HepG2 (cell line): ENCODE measurements around the gene AK2. TPM values are rescaled to one million over a fixed set of nuclear protein-coding genes. Genes with fewer than 3 reads are reported as not detected.

Source experiments
- ATF6 ChIP-seq: sonication (generic); formaldehyde crosslinking; conservative IDR thresholded peaks from 2 replicates; pipeline ENCODE4 v1.4.0; 2020; ENCODE audit warnings: missing genetic modification reagents
- CEBPZ ChIP-seq: IDR thresholded peaks from 2 replicates; pipeline ENCODE4 v1.6.1; 2012; ENCODE audit warnings: low read length, improper control_type of control experiment
- CHD2 ChIP-seq: IDR thresholded peaks from 2 replicates; pipeline ENCODE4 v1.6.1; 2011; ENCODE audit warnings: low read depth, low read length, improper control_type of control experiment
- CREM ChIP-seq, 2 experiments: sonication (generic) in 1 of 2; formaldehyde crosslinking in 1 of 2; IDR thresholded peaks; 2 replicates each; pipeline versions ENCODE4 v1.4.0 to v1.6.1; 2016 to 2020; ENCODE audit warnings: antibody characterized with exemption in 1 of 2, mild to moderate bottlenecking in 1 of 2, missing genetic modification reagents in 1 of 2
- KLF16 ChIP-seq, 2 experiments: sonication (generic) in 1 of 2; formaldehyde crosslinking in 1 of 2; IDR thresholded peaks; 2 replicates each; pipeline versions ENCODE4 v1.6.1 to v1.8.0; 2016 to 2023; ENCODE audit warnings: missing genetic modification reagents in 2 of 2, missing compliant biosample characterization in 1 of 2
- NPAS2 ChIP-seq: sonication (generic); formaldehyde crosslinking; IDR thresholded peaks from 2 replicates; pipeline ENCODE4 v1.8.0; 2022; ENCODE audit warnings: mild to moderate bottlenecking, missing genetic modification reagents, borderline replicate concordance
- NR2F2 ChIP-seq: IDR thresholded peaks from 2 replicates; pipeline ENCODE4 v1.6.1; 2012; ENCODE audit warnings: low read depth, inconsistent platforms, borderline replicate concordance
- PAX8 ChIP-seq: sonication (generic); formaldehyde crosslinking; IDR thresholded peaks from 2 replicates; pipeline ENCODE4 v1.8.0; 2022; ENCODE audit warnings: mild to moderate bottlenecking, missing genetic modification reagents, borderline replicate concordance
- RBAK ChIP-seq: sonication (generic); formaldehyde crosslinking; IDR thresholded peaks from 2 replicates; pipeline ENCODE4 v1.5.1; 2020; ENCODE audit warnings: mild to moderate bottlenecking, missing genetic modification reagents
- RCOR2 ChIP-seq: IDR thresholded peaks from 2 replicates; pipeline ENCODE4 v1.6.1; 2016; ENCODE audit warnings: missing biosample characterization, missing genetic modification reagents
- SKIL ChIP-seq: sonication (generic); formaldehyde crosslinking; IDR thresholded peaks from 2 replicates; pipeline ENCODE4 v1.8.0; 2022; ENCODE audit warnings: missing genetic modification reagents, mild to moderate bottlenecking, moderate library complexity, borderline replicate concordance
- SRSF9 ChIP-seq: fragments of 200-400 bp; formaldehyde crosslinking; IDR thresholded peaks from 2 replicates; pipeline ENCODE4 v1.6.1; 2018; ENCODE audit warnings: borderline replicate concordance, mild to moderate bottlenecking, low read depth, low read length; ENCODE audit not compliant: insufficient read depth, poor library complexity, severe bottlenecking
- TAF15 ChIP-seq: fragments of 200-400 bp; formaldehyde crosslinking; IDR thresholded peaks from one replicate; pipeline ENCODE4 v1.6.1; 2018; ENCODE audit warnings: mild to moderate bottlenecking, low read depth, low read length; ENCODE audit not compliant: poor library complexity, severe bottlenecking
- ZBTB7A ChIP-seq: sonication (generic); formaldehyde crosslinking; IDR thresholded peaks from 2 replicates; pipeline ENCODE4 v1.8.0; 2022; ENCODE audit warnings: mild to moderate bottlenecking, missing genetic modification reagents
- ZFP36L1 ChIP-seq: sonication (generic); formaldehyde crosslinking; IDR thresholded peaks from 2 replicates; pipeline ENCODE4 v1.8.0; 2022; ENCODE audit warnings: mild to moderate bottlenecking, missing genetic modification reagents, moderate library complexity
- ZKSCAN1 ChIP-seq: fragments of 150-350 bp; IDR thresholded peaks from 2 replicates; pipeline ENCODE4 v1.6.1; 2014; ENCODE audit warnings: low read length
- ZNF234 ChIP-seq: sonication (generic); formaldehyde crosslinking; conservative IDR thresholded peaks from 2 replicates; pipeline ENCODE4 v1.5.1; 2020; ENCODE audit warnings: mild to moderate bottlenecking, missing genetic modification reagents
- ZNF550 ChIP-seq: sonication (generic); formaldehyde crosslinking; IDR thresholded peaks from 2 replicates; pipeline ENCODE4 v1.4.0; 2020; ENCODE audit warnings: mild to moderate bottlenecking, missing genetic modification reagents, borderline replicate concordance
- ZNF720 ChIP-seq: sonication (generic); formaldehyde crosslinking; IDR thresholded peaks from 2 replicates; pipeline ENCODE4 v1.4.0; 2020; ENCODE audit warnings: missing genetic modification reagents
- ZNF746 ChIP-seq: sonication (generic); formaldehyde crosslinking; IDR thresholded peaks from 2 replicates; pipeline ENCODE4 v1.8.0; 2022; ENCODE audit warnings: mild to moderate bottlenecking, missing genetic modification reagents
- ZNF749 ChIP-seq: sonication (generic); formaldehyde crosslinking; IDR thresholded peaks from 2 replicates; pipeline ENCODE4 v1.8.0; 2022; ENCODE audit warnings: mild to moderate bottlenecking, missing genetic modification reagents, moderate library complexity, borderline replicate concordance
- polyA plus RNA-seq, 8 experiments: library from polyadenylated mRNA; depleted of rRNA in 3 of 8; stranded (reverse) in 7 of 8; unstranded in 1 of 8; fragments of >200 nt; fragmentation: Illumina TruSeq in 4 of 8; extraction: Trizol in 4 of 8; gene quantifications; 2 replicates each; pipeline versions ENCODE4 v1.2.1 to v1.2.3, GENCODE V29; 2011 to 2016; ENCODE audit warnings: low read depth in 4 of 8, missing spikeins in 1 of 8, mixed read lengths in 1 of 8; ENCODE audit not compliant: insufficient read depth in 1 of 8
- total RNA-seq, 5 experiments: library from RNA; depleted of rRNA; stranded (reverse); fragments of >200 nt; fragmentation: Illumina TruSeq; extraction: Trizol; gene quantifications; 2 replicates each; pipeline ENCODE4 v1.2.3, GENCODE V29; 2016; ENCODE audit warnings: low read depth in 1 of 5

Gene AK2
- total and polyA plus RNA-seq, 2 of the 13 experiments (the other 11 are each of a cell fraction or from before 2014, with no cell fraction given): 170 to 188 TPM

- TF ChIP-seq SKIL (CRISPR knock-in tag): peak; percentile 41
- TF ChIP-seq ZBTB7A: peak; percentile 74; the same call in 1 of the 2 replicates
- 0 out of 2 replicates have a peak, but pooled peaks have one; percentile 38 for TF ChIP-seq RBAK (CRISPR knock-in tag)
- no peak for TF ChIP-seq ZNF234 (CRISPR knock-in tag)
- no peak for TF ChIP-seq ATF6 (CRISPR knock-in tag)
- TF ChIP-seq TAF15: no peak
- TF ChIP-seq ZNF746: no peak
- TF ChIP-seq ZKSCAN1: no peak
- peak; percentile 86 for TF ChIP-seq CREM (IDR thresholded peaks at IDR 0.05)
- no peak for TF ChIP-seq CREM (CRISPR knock-in tag; IDR thresholded peaks at IDR 0.05)
- TF ChIP-seq KLF16 (CRISPR knock-in tag; IDR thresholded peaks at IDR 0.05): no peak
- no peak for TF ChIP-seq ZNF720 (CRISPR knock-in tag)
- peak; percentile 76 for TF ChIP-seq ZNF749
- TF ChIP-seq ZNF550 (CRISPR knock-in tag): 0 out of 2 replicates have a peak, but pooled peaks have one; percentile 73
- TF ChIP-seq CHD2: peak; percentile 79
- TF ChIP-seq PAX8 (CRISPR knock-in tag): peak; percentile 76; the same call in 1 of the 2 replicates
- no peak for TF ChIP-seq SRSF9
- no peak for TF ChIP-seq NPAS2 (CRISPR knock-in tag)
- peak; percentile 37; the same call in 1 of the 2 replicates for TF ChIP-seq RCOR2
- peak; percentile 83 for TF ChIP-seq CEBPZ
- peak; percentile 28; the same call in 1 of the 2 replicates for TF ChIP-seq NR2F2
- peak; percentile 75 for TF ChIP-seq ZFP36L1 (CRISPR knock-in tag)
Observed at GRCh38 chr1:33036526-33037503, at the start of gene AK2 (continued).
